ENCODE measurements around the gene ROR2. TPM values are rescaled to one million over a fixed set of nuclear protein-coding genes. Genes with fewer than 3 reads are reported as not detected.

Gene ROR2
- total and polyA plus RNA-seq, 10 donors: 0.65 to 15.6 (median 6.0) TPM

DNA sequence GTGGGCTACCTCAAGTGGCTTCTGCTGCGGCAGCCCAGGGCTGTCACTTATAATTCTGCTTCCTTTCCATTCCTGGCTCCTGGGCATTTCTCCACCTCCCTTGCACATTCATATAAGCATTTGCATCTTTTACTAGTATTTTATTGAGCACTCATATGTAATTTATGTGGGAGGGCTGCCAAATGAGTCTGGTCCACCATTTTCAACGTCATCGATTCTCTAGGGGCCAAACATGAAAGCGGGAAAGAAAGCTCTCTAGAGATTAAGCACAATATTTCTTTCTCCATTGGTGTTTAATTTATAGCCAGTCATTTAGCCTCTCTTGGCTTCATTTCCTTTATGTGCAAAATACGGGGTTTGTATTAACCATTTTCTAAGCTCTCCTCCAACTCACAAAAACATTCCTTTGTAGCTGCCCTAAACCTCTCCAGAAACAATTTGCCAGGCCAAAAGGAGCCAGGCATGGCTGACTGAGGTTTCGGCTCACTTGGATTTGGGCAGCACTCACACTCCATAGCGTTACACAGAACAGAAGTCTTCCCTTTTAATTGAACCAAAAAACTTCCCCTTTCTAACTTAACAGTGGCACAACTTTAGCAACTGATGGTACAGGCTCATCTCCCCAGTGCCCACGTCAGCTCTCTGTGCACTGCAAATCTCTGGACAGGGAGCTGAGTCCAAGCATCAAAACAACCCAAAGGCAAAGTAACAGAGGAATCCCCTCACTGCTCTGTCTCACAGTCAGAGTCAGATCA lies 183.5 kb downstream of the ROR2 start:
- Histone ChIP-seq H3K4me3 (no peak overlapping the region), H3K27ac (no peak overlapping the region), H3K4me1 (no peaks in the 10 kb centered on the region), H3K27me3 (replicated peaks in 1 of 7) (peaks cover 0 to 49% (median 0%) of the 10 kb centered on the region in 7 donors), H3K9me3 (peaks cover 0 to 18% (median 2%) of the 10 kb centered on the region in 8 donors), H3K36me3 (no peaks in the 10 kb centered on the region)
- no peak for TF ChIP-seq POLR2A (IDR thresholded peaks at IDR 0.05)
- no peak for TF ChIP-seq POLR2AphosphoS5 (IDR thresholded peaks at IDR 0.05)
- TF ChIP-seq, protein P1, sequence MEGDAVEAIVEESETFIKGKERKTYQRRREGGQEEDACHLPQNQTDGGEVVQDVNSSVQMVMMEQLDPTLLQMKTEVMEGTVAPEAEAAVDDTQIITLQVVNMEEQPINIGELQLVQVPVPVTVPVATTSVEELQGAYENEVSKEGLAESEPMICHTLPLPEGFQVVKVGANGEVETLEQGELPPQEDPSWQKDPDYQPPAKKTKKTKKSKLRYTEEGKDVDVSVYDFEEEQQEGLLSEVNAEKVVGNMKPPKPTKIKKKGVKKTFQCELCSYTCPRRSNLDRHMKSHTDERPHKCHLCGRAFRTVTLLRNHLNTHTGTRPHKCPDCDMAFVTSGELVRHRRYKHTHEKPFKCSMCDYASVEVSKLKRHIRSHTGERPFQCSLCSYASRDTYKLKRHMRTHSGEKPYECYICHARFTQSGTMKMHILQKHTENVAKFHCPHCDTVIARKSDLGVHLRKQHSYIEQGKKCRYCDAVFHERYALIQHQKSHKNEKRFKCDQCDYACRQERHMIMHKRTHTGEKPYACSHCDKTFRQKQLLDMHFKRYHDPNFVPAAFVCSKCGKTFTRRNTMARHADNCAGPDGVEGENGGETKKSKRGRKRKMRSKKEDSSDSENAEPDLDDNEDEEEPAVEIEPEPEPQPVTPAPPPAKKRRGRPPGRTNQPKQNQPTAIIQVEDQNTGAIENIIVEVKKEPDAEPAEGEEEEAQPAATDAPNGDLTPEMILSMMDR (IDR thresholded peaks at IDR 0.05 in 8 of 11, conservative IDR thresholded peaks at IDR 0.05 in 3 of 11): no peak
- 25 to 47% (median 33%) methylated on average over 8 of the region's 8 CpGs for WGBS, 5 donors
- intact Hi-C loops (cut with DNase I; ENCODE audit: low total_unique reads): no loop called here
- DNase-seq: no peak

DNA sequence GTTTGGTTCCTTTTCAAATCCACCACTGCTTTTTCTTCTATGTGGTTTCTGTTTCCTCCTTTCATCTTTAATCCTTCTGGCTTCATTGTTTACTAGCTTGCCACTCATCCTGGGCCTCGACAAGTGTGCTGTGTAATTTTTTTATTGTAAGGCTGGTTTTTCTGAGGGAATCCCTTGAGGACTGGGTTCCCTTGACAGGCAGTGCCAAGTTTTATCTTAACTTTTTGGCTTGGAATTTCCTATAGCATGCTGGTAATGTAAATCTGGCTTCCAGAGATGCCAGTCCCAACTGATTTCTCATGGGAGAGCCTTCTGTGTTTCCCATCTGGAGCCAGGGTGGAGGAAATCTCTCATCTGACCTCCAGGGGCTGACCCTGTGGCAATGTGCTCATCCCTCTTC lies 184.7 kb downstream of the ROR2 start:
- intact Hi-C loops (cut with DNase I; ENCODE audit: low total_unique reads): no loop called here
- peaks cover 0 to 47% (median 0%) of the 10 kb centered on the region in 7 donors for H3K27me3 ChIP-seq (replicated peaks in 1 of 7)
- no peaks in the 10 kb centered on the region for H3K4me1 ChIP-seq
- 14 to 34% (median 27%) methylated on average over 1 of the region's 1 CpG for WGBS, 5 donors
- H3K36me3 ChIP-seq: no peaks in the 10 kb centered on the region
- DNase-seq: no peak
- H3K4me3 ChIP-seq: no peak overlapping the region
- no peak for TF ChIP-seq POLR2A (IDR thresholded peaks at IDR 0.05)
- TF ChIP-seq, protein P1 (IDR thresholded peaks at IDR 0.05 in 8 of 11, conservative IDR thresholded peaks at IDR 0.05 in 3 of 11): no peak
- no peak for TF ChIP-seq POLR2AphosphoS5 (IDR thresholded peaks at IDR 0.05)
- H3K9me3 ChIP-seq: peaks cover 0 to 20% (median 2%) of the 10 kb centered on the region in 8 donors
- H3K27ac ChIP-seq: no peak overlapping the region

DNA sequence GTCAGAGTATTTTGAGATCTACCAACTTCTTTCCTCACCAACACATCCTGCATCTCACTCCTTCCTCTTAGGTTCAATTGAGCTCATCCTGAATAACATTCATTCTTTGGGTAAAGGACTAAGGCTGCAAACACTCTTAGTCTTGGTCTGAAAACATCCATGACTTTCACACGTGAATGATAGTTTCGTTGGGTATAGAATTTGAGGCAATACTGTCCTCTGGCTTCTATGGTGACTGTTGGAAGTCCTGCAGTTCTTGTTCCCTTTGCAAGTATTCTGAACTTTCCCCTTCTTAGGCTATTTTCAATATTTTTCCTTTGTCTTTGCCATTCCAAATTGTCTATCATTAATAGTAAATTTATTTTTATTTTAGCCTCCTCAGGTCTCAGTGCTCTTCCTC lies 185.4 kb downstream of the ROR2 start:
- peaks cover 0 to 41% (median 0%) of the 10 kb centered on the region in 7 donors for H3K27me3 ChIP-seq (replicated peaks in 1 of 7)
- DNase-seq: no peak
- H3K9me3 ChIP-seq: peaks cover 0 to 20% (median 2%) of the 10 kb centered on the region in 8 donors
- H3K36me3 ChIP-seq: no peaks in the 10 kb centered on the region
- WGBS, 5 donors: 79 to 92% (median 87%) methylated on average over 2 of the region's 2 CpGs
- H3K4me1 ChIP-seq: no peaks in the 10 kb centered on the region
- H3K4me3 ChIP-seq: no peak overlapping the region
- H3K27ac ChIP-seq: no peak overlapping the region
- intact Hi-C loops (cut with DNase I; ENCODE audit: low total_unique reads): no loop called here
- TF ChIP-seq, protein P1 (IDR thresholded peaks at IDR 0.05 in 8 of 11, conservative IDR thresholded peaks at IDR 0.05 in 3 of 11): no peak
- no peak for TF ChIP-seq POLR2AphosphoS5 (IDR thresholded peaks at IDR 0.05)
- TF ChIP-seq POLR2A (IDR thresholded peaks at IDR 0.05): no peak

DNA sequence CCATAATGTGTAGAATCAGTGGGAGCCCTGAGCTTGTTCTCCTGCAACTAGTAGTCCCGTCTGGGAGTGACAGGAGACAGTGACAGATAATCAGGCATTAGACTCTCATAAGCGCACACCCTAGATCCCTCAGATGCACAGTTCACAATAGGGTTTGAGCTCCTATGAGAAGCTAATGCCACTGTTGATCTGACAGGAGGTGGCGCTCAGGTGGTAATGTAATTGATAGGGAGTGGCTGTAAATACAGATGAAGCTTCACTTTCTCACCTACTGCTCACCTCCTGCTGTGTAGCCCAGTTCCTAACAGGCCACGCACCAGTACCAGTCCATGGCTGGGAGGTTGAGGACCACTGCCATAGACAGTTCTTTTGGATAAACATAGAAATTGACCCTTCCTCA lies 188.7 kb downstream of the ROR2 start:
- whole genome bisulfite sequencing, 5 donors: 89 to 98% (median 93%) methylated on average over 4 of the region's 4 CpGs
- intact Hi-C loops (cut with DNase I; ENCODE audit: low total_unique reads): no loop called here
- DNase-seq: no peak
- Histone ChIP-seq H3K27me3 (replicated peaks in 1 of 7) (peaks cover 0 to 22% (median 0%) of the 10 kb centered on the region in 7 donors), H3K4me1 (no peaks in the 10 kb centered on the region), H3K27ac (no peak overlapping the region), H3K4me3 (no peak overlapping the region), H3K36me3 (no peaks in the 10 kb centered on the region), H3K9me3 (peaks cover 0 to 20% (median 2%) of the 10 kb centered on the region in 8 donors)
- TF ChIP-seq, protein P1 (IDR thresholded peaks at IDR 0.05 in 8 of 11, conservative IDR thresholded peaks at IDR 0.05 in 3 of 11): no peak
- no peak for TF ChIP-seq POLR2AphosphoS5 (IDR thresholded peaks at IDR 0.05)
- no peak for TF ChIP-seq POLR2A (IDR thresholded peaks at IDR 0.05)
